GM19099 (cell line): ENCODE results near the gene CNGB1.

Experiments
- POLR2A ChIP-seq: IDR thresholded peaks from 3 replicates; pipeline ENCODE4 v1.6.1; 2011; ENCODE audit warnings: low read depth; ENCODE audit not compliant: insufficient read length; ENCODE audit errors: extremely low read depth

Gene CNGB1

DNA sequence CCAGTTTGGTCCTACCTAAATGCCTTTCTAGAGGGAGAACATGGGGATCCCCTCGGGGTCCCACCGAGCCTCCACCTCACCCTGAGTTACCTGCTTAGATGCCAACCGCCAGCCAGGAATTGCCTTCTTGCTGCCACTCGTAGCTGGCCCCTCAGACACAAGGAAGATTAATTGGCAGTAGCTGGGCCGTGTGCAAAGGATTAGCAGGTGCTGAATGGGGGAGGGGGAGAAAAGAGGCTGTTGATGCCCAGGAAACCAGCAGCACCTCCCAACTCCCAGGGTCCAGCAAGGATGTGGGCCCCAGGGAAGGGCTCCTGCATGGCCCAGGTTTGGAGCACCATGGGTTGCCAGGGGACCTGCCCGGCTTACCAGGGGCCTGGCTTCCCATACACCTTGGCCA is at the start of gene CNGB1:
TSS of gene CNGB1 (minus strand) at position 159 of the 400 bp plus-strand sequence. CDS start 3,842 bp downstream, outside the sequence.
- TF ChIP-seq POLR2A, result no peak

- TF ChIP-seq POLR2A, result no peak
These were observed 49.1 kb upstream of the CNGB1 start for GRCh38 chr16:58019866-58020538.

- no peak for TF ChIP-seq POLR2A
These were observed 47.9 kb upstream of the CNGB1 start for GRCh38 chr16:58018803-58019202.

- TF ChIP-seq POLR2A, result no peak
These were observed 46.0 kb upstream of the CNGB1 start for GRCh38 chr16:58016840-58017446.

DNA sequence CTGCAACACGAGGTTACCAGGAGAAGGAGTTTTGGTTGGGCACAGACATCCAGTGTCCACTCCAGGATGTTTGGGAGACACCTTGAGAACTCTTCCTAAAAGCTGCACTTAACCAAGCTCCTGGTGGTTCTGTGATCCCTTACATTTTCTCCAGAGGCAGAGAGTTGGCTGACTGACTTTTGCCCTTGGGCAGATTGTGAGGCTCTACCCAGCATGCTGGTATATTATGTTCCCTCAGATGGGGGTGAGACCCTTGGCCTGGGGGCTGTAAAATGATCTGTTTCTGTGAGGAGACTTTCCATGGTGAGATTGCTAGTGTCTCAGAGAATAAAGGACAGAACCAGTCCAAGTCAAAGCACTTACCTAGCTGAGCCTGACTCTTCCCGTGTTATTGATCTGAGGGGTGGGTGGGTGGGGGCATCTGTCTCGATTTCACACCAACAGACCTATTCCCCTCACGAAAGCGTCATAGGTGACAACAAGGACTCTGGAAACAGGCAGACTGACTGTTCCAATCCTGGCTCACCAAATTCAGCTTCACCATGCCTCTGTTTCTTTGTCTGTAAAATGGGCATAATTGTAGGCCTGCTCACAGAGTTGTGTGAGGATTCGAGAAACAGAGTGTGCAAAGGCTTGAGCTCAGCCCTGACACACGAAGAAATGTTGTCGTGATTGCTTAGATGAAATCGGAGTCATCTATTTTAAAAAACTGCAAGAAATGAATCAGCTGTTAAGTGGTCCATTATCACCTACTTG is 42.5 kb upstream of the CNGB1 start:
- no peak for TF ChIP-seq POLR2A

DNA sequence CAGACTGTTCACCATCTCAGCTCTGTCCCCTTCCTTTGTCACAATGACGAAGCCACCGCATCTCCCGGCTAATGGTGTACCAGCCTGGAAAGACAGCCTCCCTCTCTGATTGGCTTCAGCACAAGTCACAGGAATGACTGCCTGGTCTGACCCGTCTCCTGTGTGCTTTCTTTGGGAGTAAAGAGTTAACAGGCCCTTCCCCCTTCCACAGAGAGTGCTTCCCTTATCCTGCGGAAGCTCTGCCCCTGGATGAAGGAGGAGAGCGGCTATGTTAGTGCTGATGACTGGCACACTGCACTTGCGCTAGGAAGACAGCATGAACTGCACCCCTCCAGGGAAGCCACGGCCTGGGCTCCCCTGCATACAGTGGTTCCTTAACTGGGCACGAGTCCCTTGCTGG is 41.6 kb upstream of the CNGB1 start:
- TF ChIP-seq POLR2A, result no peak

GRCh38 chr16:58011652-58012051 is 40.7 kb upstream of the CNGB1 start:
- TF ChIP-seq POLR2A, result no peak

DNA sequence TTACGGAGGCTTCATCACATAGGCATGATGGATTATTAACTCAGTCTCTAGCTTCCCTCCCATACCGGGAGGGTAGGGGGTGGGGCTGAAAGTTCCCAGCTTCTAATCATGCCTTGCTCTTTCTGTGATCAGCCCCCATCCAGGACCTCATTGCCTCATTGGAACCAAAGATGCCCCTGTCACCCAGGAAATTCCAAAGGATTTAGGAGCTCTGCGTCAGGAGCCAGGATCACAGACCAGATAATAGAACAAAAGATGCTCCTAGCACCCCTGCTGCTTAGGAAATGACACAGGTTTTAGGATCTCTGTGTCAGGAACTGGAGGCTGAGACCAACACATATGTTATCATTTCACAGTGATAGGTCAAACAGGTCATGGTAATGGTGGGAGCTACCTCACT is 40.0 kb upstream of the CNGB1 start:
- no peak for TF ChIP-seq POLR2A

- TF ChIP-seq POLR2A, result no peak
These were observed 39.0 kb upstream of the CNGB1 start for GRCh38 chr16:58009856-58010416.

- TF ChIP-seq POLR2A, result no peak
These were observed 32.0 kb upstream of the CNGB1 start for GRCh38 chr16:58002936-58003335.

DNA sequence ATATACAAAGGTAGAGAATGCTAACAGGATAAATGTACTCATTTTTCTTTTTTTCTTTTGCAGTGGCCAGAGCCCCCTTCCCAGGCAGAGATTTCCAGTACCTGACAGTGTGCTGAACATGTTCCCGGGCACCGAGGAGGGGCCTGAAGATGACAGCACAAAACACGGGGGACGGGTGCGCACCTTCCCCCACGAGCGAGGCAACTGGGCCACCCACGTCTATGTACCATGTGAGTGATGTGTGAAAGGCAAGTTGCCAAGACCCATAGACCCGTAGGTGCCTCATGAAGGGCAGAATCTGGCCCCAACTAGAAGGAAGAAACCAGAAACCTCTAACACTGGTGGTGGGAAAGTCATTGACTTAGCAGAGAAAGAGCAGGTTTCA is 31.5 kb upstream of the CNGB1 start:
- TF ChIP-seq POLR2A, result no peak

GRCh38 chr16:58001781-58002415 is 31.0 kb upstream of the CNGB1 start:
- no peak for TF ChIP-seq POLR2A

DNA sequence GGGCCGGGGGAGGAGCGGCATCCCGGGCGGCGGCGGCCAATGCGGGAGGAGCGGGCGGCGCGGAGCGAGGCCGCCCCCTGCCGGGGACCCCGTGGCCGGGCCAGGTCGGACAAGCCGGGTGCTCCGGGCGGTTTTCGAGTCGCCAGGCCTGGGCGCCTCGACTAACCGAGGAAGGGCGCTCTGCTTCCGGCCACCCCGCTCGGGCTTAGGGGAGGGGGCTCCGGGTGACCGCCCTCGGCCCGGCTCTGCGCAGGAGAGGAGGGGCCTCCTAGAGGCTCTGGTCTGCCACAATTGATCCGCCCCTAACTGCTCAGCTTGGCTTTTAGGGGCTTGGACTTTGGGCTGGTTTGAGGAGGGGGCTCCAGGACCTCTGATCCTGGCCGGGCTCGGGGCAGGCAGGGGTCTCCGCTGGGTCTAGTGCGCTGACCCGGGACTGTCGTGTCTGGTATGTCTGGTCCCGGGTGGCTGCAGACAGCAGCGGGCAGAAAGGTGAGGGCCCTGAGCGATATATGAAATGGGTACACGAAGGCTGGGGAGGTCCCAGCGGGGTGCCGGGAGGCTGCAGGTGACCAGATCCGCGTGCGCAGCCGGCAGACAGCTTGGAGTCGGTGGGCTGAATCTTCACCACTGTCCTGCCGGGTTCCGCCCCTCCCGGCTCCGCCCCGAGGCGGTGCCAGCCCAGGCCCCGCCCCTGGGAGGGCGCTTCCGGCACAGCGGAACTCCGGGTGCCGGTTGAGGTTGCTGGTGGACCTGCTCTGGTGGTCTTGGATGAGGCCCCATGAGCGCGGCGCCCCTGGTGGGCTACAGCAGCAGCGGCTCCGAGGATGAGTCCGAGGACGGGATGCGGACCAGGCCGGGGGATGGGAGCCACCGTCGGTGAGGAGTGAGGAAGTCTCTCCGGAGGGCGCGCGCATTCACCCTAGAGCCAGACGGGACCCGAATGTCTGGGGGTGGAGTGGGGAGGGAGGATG is 30.1 kb upstream of the CNGB1 start, which contains the start of gene USB1:
TSS of gene USB1 (plus strand) at position 702 of the 971 bp plus-strand sequence. CDS start at position 779, 77 bp downstream.
- TF ChIP-seq POLR2A, result peak; percentile 87
